ENCODE measurements around the gene TEAD1.

DNA sequence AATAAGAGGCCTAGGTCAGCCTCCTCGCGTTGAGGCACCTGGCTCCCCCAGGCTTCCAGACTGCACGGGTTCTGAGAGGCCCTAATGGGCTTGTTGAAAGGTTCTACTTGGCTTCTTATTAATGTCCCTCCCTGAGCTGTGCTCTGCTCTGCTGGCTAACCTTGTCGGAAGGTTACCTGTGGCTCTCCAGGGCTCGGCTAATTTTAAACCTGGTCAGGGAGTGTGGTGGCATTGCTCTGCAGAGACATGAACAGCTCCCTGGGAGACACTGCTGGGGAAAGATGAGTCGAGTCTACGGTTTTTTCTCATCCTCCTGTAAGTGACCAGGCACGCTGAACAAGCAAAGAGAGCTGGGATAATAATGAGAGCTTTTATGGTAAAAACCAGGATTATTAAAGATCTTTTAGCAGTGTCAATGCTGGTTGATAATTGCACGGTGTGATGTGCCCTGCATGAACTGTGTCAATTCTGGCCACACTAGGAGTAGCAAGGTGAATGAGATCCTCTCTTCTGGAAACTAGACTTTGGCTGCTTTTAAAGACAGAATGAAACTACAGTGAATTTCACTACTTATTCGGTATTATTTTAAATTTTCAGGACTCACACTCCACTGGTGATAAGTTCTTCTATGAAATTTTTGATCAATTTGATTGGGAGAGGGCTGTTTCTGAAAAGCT lies 70.7 kb downstream of the TEAD1 start:
- TF ChIP-seq, protein P1, sequence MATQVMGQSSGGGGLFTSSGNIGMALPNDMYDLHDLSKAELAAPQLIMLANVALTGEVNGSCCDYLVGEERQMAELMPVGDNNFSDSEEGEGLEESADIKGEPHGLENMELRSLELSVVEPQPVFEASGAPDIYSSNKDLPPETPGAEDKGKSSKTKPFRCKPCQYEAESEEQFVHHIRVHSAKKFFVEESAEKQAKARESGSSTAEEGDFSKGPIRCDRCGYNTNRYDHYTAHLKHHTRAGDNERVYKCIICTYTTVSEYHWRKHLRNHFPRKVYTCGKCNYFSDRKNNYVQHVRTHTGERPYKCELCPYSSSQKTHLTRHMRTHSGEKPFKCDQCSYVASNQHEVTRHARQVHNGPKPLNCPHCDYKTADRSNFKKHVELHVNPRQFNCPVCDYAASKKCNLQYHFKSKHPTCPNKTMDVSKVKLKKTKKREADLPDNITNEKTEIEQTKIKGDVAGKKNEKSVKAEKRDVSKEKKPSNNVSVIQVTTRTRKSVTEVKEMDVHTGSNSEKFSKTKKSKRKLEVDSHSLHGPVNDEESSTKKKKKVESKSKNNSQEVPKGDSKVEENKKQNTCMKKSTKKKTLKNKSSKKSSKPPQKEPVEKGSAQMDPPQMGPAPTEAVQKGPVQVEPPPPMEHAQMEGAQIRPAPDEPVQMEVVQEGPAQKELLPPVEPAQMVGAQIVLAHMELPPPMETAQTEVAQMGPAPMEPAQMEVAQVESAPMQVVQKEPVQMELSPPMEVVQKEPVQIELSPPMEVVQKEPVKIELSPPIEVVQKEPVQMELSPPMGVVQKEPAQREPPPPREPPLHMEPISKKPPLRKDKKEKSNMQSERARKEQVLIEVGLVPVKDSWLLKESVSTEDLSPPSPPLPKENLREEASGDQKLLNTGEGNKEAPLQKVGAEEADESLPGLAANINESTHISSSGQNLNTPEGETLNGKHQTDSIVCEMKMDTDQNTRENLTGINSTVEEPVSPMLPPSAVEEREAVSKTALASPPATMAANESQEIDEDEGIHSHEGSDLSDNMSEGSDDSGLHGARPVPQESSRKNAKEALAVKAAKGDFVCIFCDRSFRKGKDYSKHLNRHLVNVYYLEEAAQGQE (IDR thresholded peaks at IDR 0.05; ENCODE audit: insufficient read depth in 1 of 2, low read depth in 2 of 2, low read length in 1 of 2) = no peak
- TF ChIP-seq, protein P2, sequence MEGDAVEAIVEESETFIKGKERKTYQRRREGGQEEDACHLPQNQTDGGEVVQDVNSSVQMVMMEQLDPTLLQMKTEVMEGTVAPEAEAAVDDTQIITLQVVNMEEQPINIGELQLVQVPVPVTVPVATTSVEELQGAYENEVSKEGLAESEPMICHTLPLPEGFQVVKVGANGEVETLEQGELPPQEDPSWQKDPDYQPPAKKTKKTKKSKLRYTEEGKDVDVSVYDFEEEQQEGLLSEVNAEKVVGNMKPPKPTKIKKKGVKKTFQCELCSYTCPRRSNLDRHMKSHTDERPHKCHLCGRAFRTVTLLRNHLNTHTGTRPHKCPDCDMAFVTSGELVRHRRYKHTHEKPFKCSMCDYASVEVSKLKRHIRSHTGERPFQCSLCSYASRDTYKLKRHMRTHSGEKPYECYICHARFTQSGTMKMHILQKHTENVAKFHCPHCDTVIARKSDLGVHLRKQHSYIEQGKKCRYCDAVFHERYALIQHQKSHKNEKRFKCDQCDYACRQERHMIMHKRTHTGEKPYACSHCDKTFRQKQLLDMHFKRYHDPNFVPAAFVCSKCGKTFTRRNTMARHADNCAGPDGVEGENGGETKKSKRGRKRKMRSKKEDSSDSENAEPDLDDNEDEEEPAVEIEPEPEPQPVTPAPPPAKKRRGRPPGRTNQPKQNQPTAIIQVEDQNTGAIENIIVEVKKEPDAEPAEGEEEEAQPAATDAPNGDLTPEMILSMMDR (IDR thresholded peaks at IDR 0.05) = no peak
- TF ChIP-seq TCF7L2 (IDR thresholded peaks at IDR 0.05; ENCODE audit: low read depth, low read length) = no peak
